ENCODE data around the gene UGT2B10.

Gene UGT2B10

GRCh38 chr4:68877555-68877954 lies 61.8 kb downstream of the UGT2B10 start:
- CTCF ChIA-PET, result no interaction called here
- POLR2A ChIA-PET, result no interaction called here
- no peak for DNase-seq (ENCODE audit: extremely low spot score)
- TF ChIP-seq CTBP1 (IDR thresholded peaks at IDR 0.05; ENCODE audit: borderline replicate concordance) (no peak), L3MBTL2 (conservative IDR thresholded peaks at IDR 0.05) (no peak), BHLHE40 (IDR thresholded peaks at IDR 0.05; ENCODE audit: borderline replicate concordance) (no peak), SP1 (IDR thresholded peaks at IDR 0.05) (no peak), ARNT (IDR thresholded peaks at IDR 0.05) (no peak), FOXK2 (IDR thresholded peaks at IDR 0.05) (no peak), HDGF (IDR thresholded peaks at IDR 0.05; ENCODE audit: borderline replicate concordance) (no peak), PKNOX1 (IDR thresholded peaks at IDR 0.05) (no peak), ZNF384 (IDR thresholded peaks at IDR 0.05) (no peak), SUZ12 (IDR thresholded peaks at IDR 0.05) (no peak), ELF4 (IDR thresholded peaks at IDR 0.05) (no peak), FOXA1 (IDR thresholded peaks at IDR 0.05) (no peak), TARDBP (IDR thresholded peaks at IDR 0.05) (no peak), LEF1 (IDR thresholded peaks at IDR 0.05; ENCODE audit: borderline replicate concordance) (no peak), FOXM1 (IDR thresholded peaks at IDR 0.05; ENCODE audit: borderline replicate concordance) (no peak), NFRKB (IDR thresholded peaks at IDR 0.05) (no peak)

GRCh38 chr4:68878048-68878447 lies 62.3 kb downstream of the UGT2B10 start:
- CTCF ChIA-PET, result no interaction called here
- POLR2A ChIA-PET, result no interaction called here
- no peak for TF ChIP-seq TARDBP (IDR thresholded peaks at IDR 0.05)
- no peak for TF ChIP-seq FOXA1 (IDR thresholded peaks at IDR 0.05)
- TF ChIP-seq BHLHE40 (IDR thresholded peaks at IDR 0.05; ENCODE audit: borderline replicate concordance), result no peak
- no peak for TF ChIP-seq SP1 (IDR thresholded peaks at IDR 0.05)
- TF ChIP-seq ELF4 (IDR thresholded peaks at IDR 0.05), result no peak
- TF ChIP-seq LEF1 (IDR thresholded peaks at IDR 0.05; ENCODE audit: borderline replicate concordance), result no peak
- TF ChIP-seq PKNOX1 (IDR thresholded peaks at IDR 0.05), result no peak
- TF ChIP-seq CTBP1 (IDR thresholded peaks at IDR 0.05; ENCODE audit: borderline replicate concordance), result no peak
- TF ChIP-seq FOXK2 (IDR thresholded peaks at IDR 0.05), result no peak
- no peak for TF ChIP-seq NFRKB (IDR thresholded peaks at IDR 0.05)
- no peak for TF ChIP-seq ARNT (IDR thresholded peaks at IDR 0.05)
- TF ChIP-seq L3MBTL2 (conservative IDR thresholded peaks at IDR 0.05), result no peak
- no peak for TF ChIP-seq HDGF (IDR thresholded peaks at IDR 0.05; ENCODE audit: borderline replicate concordance)
- TF ChIP-seq SUZ12 (IDR thresholded peaks at IDR 0.05), result no peak
- DNase-seq (ENCODE audit: extremely low spot score), result no peak

Data from HEK293T (cell line).